Duodenal mucosa (tissue), 2 donors: ENCODE data around the gene CCL14.
A peak's percentile ranks its signal among the peaks of the same experiment; 100 is the strongest.
"Not testable (repeated sequence)": the region's sequence is repeated elsewhere in the genome, so short reads cannot be mapped to it uniquely, and the experiment has no call there.

Experiments used
- H3K27ac ChIP-seq: one replicate; pipeline ENCODE4 v1.7.0; 2013; ENCODE audit warnings: low read depth, low read length
- H3K27me3 ChIP-seq, 2 donors: one replicate each; pipeline ENCODE4 v1.7.0; 2013; ENCODE audit warnings: low read length in 2 of 2, control low read depth in 1 of 2; ENCODE audit not compliant: insufficient read depth in 2 of 2, control insufficient read depth in 1 of 2
- H3K36me3 ChIP-seq, 2 donors: one replicate each; pipeline ENCODE4 v1.7.0; 2013; ENCODE audit warnings: low read length in 2 of 2, control low read depth in 1 of 2; ENCODE audit not compliant: insufficient read depth in 2 of 2, control insufficient read depth in 1 of 2
- H3K4me1 ChIP-seq, 2 donors: one replicate each; pipeline ENCODE4 v1.7.0; 2013; ENCODE audit warnings: low read length in 2 of 2, control low read depth in 1 of 2; ENCODE audit not compliant: insufficient read depth in 2 of 2, control insufficient read depth in 1 of 2
- H3K4me3 ChIP-seq, 2 donors: one replicate each; pipeline ENCODE4 v1.7.0; 2013; ENCODE audit warnings: low read length in 2 of 2, low read depth in 1 of 2
- H3K9ac ChIP-seq, 2 donors: one replicate each; pipeline ENCODE4 v1.7.0; 2013; ENCODE audit warnings: low read length in 2 of 2, low read depth in 1 of 2
- H3K9me3 ChIP-seq, 2 donors: one replicate each; pipeline ENCODE4 v1.7.0; 2013; ENCODE audit warnings: low read length in 2 of 2, control low read depth in 1 of 2; ENCODE audit not compliant: control insufficient read depth in 1 of 2

CCL14 gene

DNA sequence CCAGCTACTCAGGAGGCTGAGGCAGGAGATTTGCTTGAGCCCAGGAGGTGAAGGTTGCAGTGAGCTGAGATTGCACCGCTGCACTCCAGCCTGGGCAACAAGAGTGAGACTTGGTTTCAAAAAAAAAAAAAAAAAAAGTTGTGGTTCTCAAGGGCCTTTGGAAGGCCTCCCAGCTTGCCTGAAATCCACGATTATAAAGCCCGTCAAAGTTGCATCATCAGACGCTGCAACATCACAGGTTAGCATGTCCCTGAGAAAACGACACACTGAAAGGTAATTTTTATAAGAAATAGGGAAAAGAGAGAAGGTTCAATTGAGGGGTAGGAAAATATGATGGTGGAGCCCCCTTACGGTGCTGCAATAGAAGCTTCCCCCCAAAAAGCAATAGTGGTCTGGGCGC, 38.4 kb downstream of the CCL14 start:
- H3K27me3 ChIP-seq: no peaks in the 10 kb centered on the region
- H3K9ac ChIP-seq: no peak overlapping the region
- no peak overlapping the region for H3K27ac ChIP-seq
- H3K36me3 ChIP-seq: no peaks in the 10 kb centered on the region
- H3K4me1 ChIP-seq: peaks cover 3 to 6% of the 10 kb centered on the region in 2 donors
- H3K9me3 ChIP-seq: no peaks in the 10 kb centered on the region
- H3K4me3 ChIP-seq: no peak overlapping the region

DNA sequence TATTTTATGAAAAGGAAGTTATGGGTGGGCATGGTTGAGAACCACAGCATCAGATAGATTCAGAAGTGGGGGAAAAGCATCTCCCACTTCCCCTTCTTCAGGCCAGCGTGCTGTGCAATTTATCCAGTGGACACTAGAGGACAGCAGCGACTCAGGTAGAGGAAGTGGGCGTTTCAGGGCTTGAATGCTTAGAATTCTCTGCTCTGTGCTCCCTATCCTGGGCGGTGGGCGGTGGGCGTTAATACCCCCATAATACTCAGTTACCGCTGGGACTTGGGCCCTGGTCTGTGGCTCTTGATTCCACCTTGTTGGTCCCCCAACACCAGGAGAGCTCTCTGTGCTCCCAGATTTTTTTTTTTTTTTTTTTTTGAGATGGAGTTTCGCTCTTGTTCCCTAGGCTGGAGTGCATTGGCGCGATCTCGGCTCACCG, 39.4 kb downstream of the CCL14 start:
- Histone ChIP-seq H3K36me3 (no peaks in the 10 kb centered on the region), H3K9me3 (no peaks in the 10 kb centered on the region), H3K4me1 (peaks cover 12 to 13% of the 10 kb centered on the region in 2 donors), H3K27me3 (no peaks in the 10 kb centered on the region), H3K4me3 (peak overlapping the region; percentile 58 to 65), H3K27ac (no peak overlapping the region), H3K9ac (peak overlapping the region in 1 of 2 donors; percentile 43)

GRCh38 chr17:35944151-35944550, 42.4 kb downstream of the CCL14 start:
- peaks cover 15 to 17% of the 10 kb centered on the region in 2 donors for H3K4me1 ChIP-seq
- H3K36me3 ChIP-seq: no peaks in the 10 kb centered on the region
- no peaks in the 10 kb centered on the region for H3K9me3 ChIP-seq
- H3K4me3 ChIP-seq: no peak overlapping the region
- no peak overlapping the region for H3K9ac ChIP-seq
- no peak overlapping the region for H3K27ac ChIP-seq
- H3K27me3 ChIP-seq: no peaks in the 10 kb centered on the region

- Histone ChIP-seq H3K9ac (no peak within 1 kb of the TSS), H3K27me3 (no peaks in the 10 kb centered on the region), H3K4me3 (peak within 1 kb of the TSS in 1 of 2 donors; percentile 3), H3K27ac (no peak within 1 kb of the TSS), H3K9me3 (no peaks in the 10 kb centered on the region), H3K36me3 (no peaks in the 10 kb centered on the region), H3K4me1 (peaks cover 15 to 17% of the 10 kb centered on the region in 2 donors)
Measured at GRCh38 chr17:35943537-35943936, 43.0 kb downstream of the CCL14 start, which contains the start of gene LYZL6. TSS of gene LYZL6 (minus strand) at chr17:35943713. CDS start at chr17:35939356, 4,357 bp downstream.

- Histone ChIP-seq H3K9ac (no peak overlapping the region), H3K36me3 (no peaks in the 10 kb centered on the region), H3K27ac (no peak overlapping the region)
Measured at GRCh38 chr17:35942588-35943186, 43.8 kb downstream of the CCL14 start.

GRCh38 chr17:35938492-35938891, 48.0 kb downstream of the CCL14 start:
- H3K9me3 ChIP-seq, H3K27ac ChIP-seq, H3K9ac ChIP-seq, H3K4me3 ChIP-seq, H3K27me3 ChIP-seq, H3K36me3 ChIP-seq: not testable (repeated sequence)
- peaks cover 12 to 16% of the 10 kb centered on the region in 2 donors for H3K4me1 ChIP-seq

More at GRCh38 chr17:35942588-35943186, 43.8 kb downstream of the CCL14 start:
- H3K27me3 ChIP-seq: no peaks in the 10 kb centered on the region
- no peaks in the 10 kb centered on the region for H3K9me3 ChIP-seq
- peak overlapping the region in 1 of 2 donors; percentile 3 for H3K4me3 ChIP-seq
- peaks cover 15 to 17% of the 10 kb centered on the region in 2 donors for H3K4me1 ChIP-seq

- Histone ChIP-seq H3K9ac (no peak overlapping the region), H3K4me3 (no peak overlapping the region), H3K27ac (no peak overlapping the region), H3K9me3 (no peaks in the 10 kb centered on the region), H3K4me1 (no peaks in the 10 kb centered on the region), H3K36me3 (no peaks in the 10 kb centered on the region), H3K27me3 (no peaks in the 10 kb centered on the region)
Measured at GRCh38 chr17:35936063-35936462, 50.5 kb downstream of the CCL14 start.

- no peaks in the 10 kb centered on the region for H3K9me3 ChIP-seq
- H3K4me1 ChIP-seq: peaks cover 6 to 7% of the 10 kb centered on the region in 2 donors
- no peak overlapping the region for H3K27ac ChIP-seq
- no peak overlapping the region for H3K9ac ChIP-seq
- no peaks in the 10 kb centered on the region for H3K27me3 ChIP-seq
- H3K36me3 ChIP-seq: no peaks in the 10 kb centered on the region
- no peak overlapping the region for H3K4me3 ChIP-seq
Measured at GRCh38 chr17:35934760-35935159, 51.8 kb downstream of the CCL14 start.
